HepG2 (cell line): ENCODE measurements around the gene CAPS. TPM values are rescaled to one million over a fixed set of nuclear protein-coding genes. Genes with fewer than 3 reads are reported as not detected.
A peak's percentile ranks its signal among the peaks of the same experiment; 100 is the strongest.

Experiments
- ATF7-NPFF ChIP-seq: sonication (generic); formaldehyde crosslinking; IDR thresholded peaks from 2 replicates; pipeline ENCODE4 v1.8.1; 2023; ENCODE audit warnings: mild to moderate bottlenecking, low read depth, missing genetic modification reagents, moderate library complexity
- EEA1 ChIP-seq: sonication (generic); formaldehyde crosslinking; IDR thresholded peaks from 2 replicates; pipeline ENCODE4 v1.5.1; 2020; ENCODE audit warnings: mild to moderate bottlenecking, missing genetic modification reagents, borderline replicate concordance
- HDAC1 ChIP-seq: sonication (generic); formaldehyde crosslinking; IDR thresholded peaks from 2 replicates; pipeline ENCODE4 v1.5.1; 2020; ENCODE audit warnings: mild to moderate bottlenecking, missing genetic modification reagents
- HOXA3 ChIP-seq: sonication (generic); formaldehyde crosslinking; IDR thresholded peaks from 2 replicates; pipeline ENCODE4 v1.5.0; 2020; ENCODE audit warnings: missing genetic modification reagents
- PAWR ChIP-seq: sonication (generic); formaldehyde crosslinking; IDR thresholded peaks from 2 replicates; pipeline ENCODE4 v1.4.0; 2020; ENCODE audit warnings: missing genetic modification reagents, mild to moderate bottlenecking, borderline replicate concordance
- PRPF4 ChIP-seq: fragments of 200-400 bp; formaldehyde crosslinking; IDR thresholded peaks from 2 replicates; pipeline ENCODE4 v1.6.1; 2016; ENCODE audit warnings: low read length, low read depth; ENCODE audit not compliant: poor library complexity, severe bottlenecking
- REL ChIP-seq: sonication (generic); formaldehyde crosslinking; conservative IDR thresholded peaks from 2 replicates; pipeline ENCODE4 v1.8.0; 2022; ENCODE audit warnings: mild to moderate bottlenecking, missing genetic modification reagents, moderate library complexity
- SAFB2 ChIP-seq: sonication (generic); formaldehyde crosslinking; IDR thresholded peaks from 2 replicates; pipeline ENCODE4 v1.5.1; 2020; ENCODE audit warnings: missing genetic modification reagents, low read depth, mild to moderate bottlenecking, borderline replicate concordance
- SCMH1 ChIP-seq: sonication (generic); formaldehyde crosslinking; IDR thresholded peaks from 2 replicates; pipeline ENCODE4 v1.9.0; 2021; ENCODE audit warnings: missing genetic modification reagents, mild to moderate bottlenecking, borderline replicate concordance
- TBL1XR1 ChIP-seq: fragments of 150-350 bp; IDR thresholded peaks from 2 replicates; pipeline ENCODE4 v1.6.1; 2014; ENCODE audit warnings: borderline replicate concordance, low read length; ENCODE audit not compliant: partially characterized antibody
- TBP ChIP-seq: sonication (generic); formaldehyde crosslinking; IDR thresholded peaks from 2 replicates; pipeline ENCODE4 v1.5.0; 2020; ENCODE audit warnings: missing genetic modification reagents
- ZNF670 ChIP-seq: sonication (generic); formaldehyde crosslinking; IDR thresholded peaks from 2 replicates; pipeline ENCODE4 v1.8.0; 2022; ENCODE audit warnings: mild to moderate bottlenecking, missing genetic modification reagents, borderline replicate concordance
- polyA plus RNA-seq, 8 experiments: library from polyadenylated mRNA; depleted of rRNA in 3 of 8; stranded (reverse) in 7 of 8; unstranded in 1 of 8; fragments of >200 nt; fragmentation: Illumina TruSeq in 4 of 8; extraction: Trizol in 4 of 8; gene quantifications; 2 replicates each; pipeline versions ENCODE4 v1.2.1 to v1.2.3, GENCODE V29; 2011 to 2016; ENCODE audit warnings: low read depth in 4 of 8, missing spikeins in 1 of 8, mixed read lengths in 1 of 8; ENCODE audit not compliant: insufficient read depth in 1 of 8
- total RNA-seq, 5 experiments: library from RNA; depleted of rRNA; stranded (reverse); fragments of >200 nt; fragmentation: Illumina TruSeq; extraction: Trizol; gene quantifications; 2 replicates each; pipeline ENCODE4 v1.2.3, GENCODE V29; 2016; ENCODE audit warnings: low read depth in 1 of 5
- TF ChIP-seq, protein P1 (sequence below): sonication (generic); formaldehyde crosslinking; IDR thresholded peaks from 2 replicates; pipeline ENCODE4 v1.5.0; 2020; ENCODE audit warnings: missing genetic modification reagents
- TF ChIP-seq, protein P2 (sequence below): IDR thresholded peaks from 2 replicates; pipeline ENCODE4 v1.4.0; 2020; ENCODE audit warnings: mild to moderate bottlenecking, missing genetic modification reagents
- TF ChIP-seq, protein P3 (sequence below): IDR thresholded peaks from 2 replicates; pipeline ENCODE4 v1.6.1; 2016
- TF ChIP-seq, protein P4 (sequence below): sonication (generic); formaldehyde crosslinking; IDR thresholded peaks from 2 replicates; pipeline ENCODE4 v1.5.0; 2020; ENCODE audit warnings: mild to moderate bottlenecking, missing genetic modification reagents
- TF ChIP-seq, protein P5 (sequence below): sonication (generic); formaldehyde crosslinking; IDR thresholded peaks from 2 replicates; pipeline ENCODE4 v1.5.0; 2020; ENCODE audit warnings: mild to moderate bottlenecking, low read depth, missing genetic modification reagents, borderline replicate concordance
- TF ChIP-seq, protein P6 (sequence below): sonication (generic); formaldehyde crosslinking; IDR thresholded peaks from 2 replicates; pipeline ENCODE4 v1.8.1; 2023; ENCODE audit warnings: mild to moderate bottlenecking, inconsistent platforms, moderate library complexity, missing genetic modification reagents, borderline replicate concordance

Gene CAPS
- total and polyA plus RNA-seq, 2 of the 13 experiments (the other 11 are each of a cell fraction or from before 2014, with no cell fraction given), result 3.1 TPM

DNA sequence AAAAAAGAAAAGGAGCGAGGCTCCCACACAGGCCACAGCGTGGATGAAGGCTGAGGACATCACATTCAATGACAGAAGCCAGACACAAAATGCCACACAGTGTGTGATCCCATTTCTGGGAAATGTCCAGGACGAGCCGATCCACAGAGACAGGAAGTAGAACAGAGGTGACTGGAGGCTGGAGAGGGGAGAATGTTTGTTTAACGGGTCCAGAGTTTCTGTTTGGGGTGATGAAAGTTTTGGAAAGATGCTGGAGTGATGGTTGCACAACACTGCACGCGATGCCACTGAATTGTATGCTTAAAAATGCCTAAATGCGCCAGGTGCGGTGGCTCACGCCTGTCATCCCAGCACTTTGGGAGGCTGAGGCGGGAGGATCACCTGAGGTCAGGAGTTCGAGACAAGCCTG is 43.1 kb upstream of the CAPS start (continued):
- TF ChIP-seq, protein P1, sequence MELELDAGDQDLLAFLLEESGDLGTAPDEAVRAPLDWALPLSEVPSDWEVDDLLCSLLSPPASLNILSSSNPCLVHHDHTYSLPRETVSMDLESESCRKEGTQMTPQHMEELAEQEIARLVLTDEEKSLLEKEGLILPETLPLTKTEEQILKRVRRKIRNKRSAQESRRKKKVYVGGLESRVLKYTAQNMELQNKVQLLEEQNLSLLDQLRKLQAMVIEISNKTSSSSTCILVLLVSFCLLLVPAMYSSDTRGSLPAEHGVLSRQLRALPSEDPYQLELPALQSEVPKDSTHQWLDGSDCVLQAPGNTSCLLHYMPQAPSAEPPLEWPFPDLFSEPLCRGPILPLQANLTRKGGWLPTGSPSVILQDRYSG (CRISPR knock-in tag), result no peak
- TF ChIP-seq TBP (CRISPR knock-in tag) (no peak), PAWR (no peak), TBL1XR1 (peak; percentile 72), PRPF4 (no peak), SAFB2 (peak; percentile 86), REL (CRISPR knock-in tag) (peak; percentile 56; the same call in 1 of the 2 replicates), SCMH1 (CRISPR knock-in tag) (no peak), HDAC1 (peak; percentile 86), ZNF670 (CRISPR knock-in tag) (no peak), ATF7-NPFF (CRISPR knock-in tag) (no peak), EEA1 (CRISPR knock-in tag) (no peak), HOXA3 (peak; percentile 88)
- TF ChIP-seq, protein P2, sequence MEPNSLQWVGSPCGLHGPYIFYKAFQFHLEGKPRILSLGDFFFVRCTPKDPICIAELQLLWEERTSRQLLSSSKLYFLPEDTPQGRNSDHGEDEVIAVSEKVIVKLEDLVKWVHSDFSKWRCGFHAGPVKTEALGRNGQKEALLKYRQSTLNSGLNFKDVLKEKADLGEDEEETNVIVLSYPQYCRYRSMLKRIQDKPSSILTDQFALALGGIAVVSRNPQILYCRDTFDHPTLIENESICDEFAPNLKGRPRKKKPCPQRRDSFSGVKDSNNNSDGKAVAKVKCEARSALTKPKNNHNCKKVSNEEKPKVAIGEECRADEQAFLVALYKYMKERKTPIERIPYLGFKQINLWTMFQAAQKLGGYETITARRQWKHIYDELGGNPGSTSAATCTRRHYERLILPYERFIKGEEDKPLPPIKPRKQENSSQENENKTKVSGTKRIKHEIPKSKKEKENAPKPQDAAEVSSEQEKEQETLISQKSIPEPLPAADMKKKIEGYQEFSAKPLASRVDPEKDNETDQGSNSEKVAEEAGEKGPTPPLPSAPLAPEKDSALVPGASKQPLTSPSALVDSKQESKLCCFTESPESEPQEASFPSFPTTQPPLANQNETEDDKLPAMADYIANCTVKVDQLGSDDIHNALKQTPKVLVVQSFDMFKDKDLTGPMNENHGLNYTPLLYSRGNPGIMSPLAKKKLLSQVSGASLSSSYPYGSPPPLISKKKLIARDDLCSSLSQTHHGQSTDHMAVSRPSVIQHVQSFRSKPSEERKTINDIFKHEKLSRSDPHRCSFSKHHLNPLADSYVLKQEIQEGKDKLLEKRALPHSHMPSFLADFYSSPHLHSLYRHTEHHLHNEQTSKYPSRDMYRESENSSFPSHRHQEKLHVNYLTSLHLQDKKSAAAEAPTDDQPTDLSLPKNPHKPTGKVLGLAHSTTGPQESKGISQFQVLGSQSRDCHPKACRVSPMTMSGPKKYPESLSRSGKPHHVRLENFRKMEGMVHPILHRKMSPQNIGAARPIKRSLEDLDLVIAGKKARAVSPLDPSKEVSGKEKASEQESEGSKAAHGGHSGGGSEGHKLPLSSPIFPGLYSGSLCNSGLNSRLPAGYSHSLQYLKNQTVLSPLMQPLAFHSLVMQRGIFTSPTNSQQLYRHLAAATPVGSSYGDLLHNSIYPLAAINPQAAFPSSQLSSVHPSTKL, result peak; percentile 98
- TF ChIP-seq, protein P3, sequence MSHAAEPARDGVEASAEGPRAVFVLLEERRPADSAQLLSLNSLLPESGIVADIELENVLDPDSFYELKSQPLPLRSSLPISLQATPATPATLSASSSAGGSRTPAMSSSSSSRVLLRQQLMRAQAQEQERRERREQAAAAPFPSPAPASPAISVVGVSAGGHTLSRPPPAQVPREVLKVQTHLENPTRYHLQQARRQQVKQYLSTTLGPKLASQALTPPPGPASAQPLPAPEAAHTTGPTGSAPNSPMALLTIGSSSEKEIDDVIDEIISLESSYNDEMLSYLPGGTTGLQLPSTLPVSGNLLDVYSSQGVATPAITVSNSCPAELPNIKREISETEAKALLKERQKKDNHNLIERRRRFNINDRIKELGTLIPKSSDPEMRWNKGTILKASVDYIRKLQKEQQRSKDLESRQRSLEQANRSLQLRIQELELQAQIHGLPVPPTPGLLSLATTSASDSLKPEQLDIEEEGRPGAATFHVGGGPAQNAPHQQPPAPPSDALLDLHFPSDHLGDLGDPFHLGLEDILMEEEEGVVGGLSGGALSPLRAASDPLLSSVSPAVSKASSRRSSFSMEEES (CRISPR knock-in tag), result peak; percentile 91
- TF ChIP-seq, protein P4, sequence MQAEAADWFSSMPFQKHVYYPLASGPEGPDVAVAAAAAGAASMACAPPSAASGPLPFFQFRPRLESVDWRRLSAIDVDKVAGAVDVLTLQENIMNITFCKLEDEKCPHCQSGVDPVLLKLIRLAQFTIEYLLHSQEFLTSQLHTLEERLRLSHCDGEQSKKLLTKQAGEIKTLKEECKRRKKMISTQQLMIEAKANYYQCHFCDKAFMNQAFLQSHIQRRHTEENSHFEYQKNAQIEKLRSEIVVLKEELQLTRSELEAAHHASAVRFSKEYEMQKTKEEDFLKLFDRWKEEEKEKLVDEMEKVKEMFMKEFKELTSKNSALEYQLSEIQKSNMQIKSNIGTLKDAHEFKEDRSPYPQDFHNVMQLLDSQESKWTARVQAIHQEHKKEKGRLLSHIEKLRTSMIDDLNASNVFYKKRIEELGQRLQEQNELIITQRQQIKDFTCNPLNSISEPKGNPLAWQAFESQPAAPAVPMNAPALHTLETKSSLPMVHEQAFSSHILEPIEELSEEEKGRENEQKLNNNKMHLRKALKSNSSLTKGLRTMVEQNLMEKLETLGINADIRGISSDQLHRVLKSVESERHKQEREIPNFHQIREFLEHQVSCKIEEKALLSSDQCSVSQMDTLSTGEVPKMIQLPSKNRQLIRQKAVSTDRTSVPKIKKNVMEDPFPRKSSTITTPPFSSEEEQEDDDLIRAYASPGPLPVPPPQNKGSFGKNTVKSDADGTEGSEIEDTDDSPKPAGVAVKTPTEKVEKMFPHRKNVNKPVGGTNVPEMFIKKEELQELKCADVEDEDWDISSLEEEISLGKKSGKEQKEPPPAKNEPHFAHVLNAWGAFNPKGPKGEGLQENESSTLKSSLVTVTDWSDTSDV, result no peak
- TF ChIP-seq, protein P5, sequence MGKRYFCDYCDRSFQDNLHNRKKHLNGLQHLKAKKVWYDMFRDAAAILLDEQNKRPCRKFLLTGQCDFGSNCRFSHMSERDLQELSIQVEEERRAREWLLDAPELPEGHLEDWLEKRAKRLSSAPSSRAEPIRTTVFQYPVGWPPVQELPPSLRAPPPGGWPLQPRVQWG (CRISPR knock-in tag), result no peak
- TF ChIP-seq, protein P6, sequence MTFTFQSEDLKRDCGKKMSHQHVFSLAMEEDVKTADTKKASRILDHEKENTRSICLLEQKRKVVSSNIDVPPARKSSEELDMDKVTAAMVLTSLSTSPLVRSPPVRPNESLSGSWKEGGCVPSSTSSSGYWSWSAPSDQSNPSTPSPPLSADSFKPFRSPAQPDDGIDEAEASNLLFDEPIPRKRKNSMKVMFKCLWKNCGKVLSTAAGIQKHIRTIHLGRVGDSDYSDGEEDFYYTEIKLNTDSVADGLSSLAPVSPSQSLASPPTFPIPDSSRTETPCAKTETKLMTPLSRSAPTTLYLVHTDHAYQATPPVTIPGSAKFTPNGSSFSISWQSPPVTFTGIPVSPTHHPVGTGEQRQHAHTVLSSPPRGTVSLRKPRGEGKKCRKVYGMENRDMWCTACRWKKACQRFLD (CRISPR knock-in tag), result no peak; the same call in 1 of the 2 replicates
